DOHH2 (cell line): ENCODE data around the gene SLF2.

Experiments used
- H3F3A ChIP-seq: fragments of 200-600 bp; sonication (generic), shearing (Covaris generic); 2 replicates; pipeline ENCODE4 v1.6.0; 2016; ENCODE audit warnings: antibody characterized with exemption, mild to moderate bottlenecking; ENCODE audit not compliant: control insufficient read depth, insufficient read depth
- H3K27ac ChIP-seq: fragments of 200-600 bp; sonication (generic); 2 replicates; pipeline ENCODE4 v1.5.1; 2014; ENCODE audit warnings: low read depth, mild to moderate bottlenecking, low read length, moderate library complexity
- H3K27me3 ChIP-seq: fragments of 200-600 bp; sonication (generic); 2 replicates; pipeline ENCODE4 v1.6.1; 2014; ENCODE audit warnings: mild to moderate bottlenecking, low read length, mixed read lengths; ENCODE audit not compliant: control insufficient read depth
- H3K36me3 ChIP-seq: fragments of 200-600 bp; sonication (generic); 2 replicates; pipeline ENCODE4 v1.6.1; 2014; ENCODE audit warnings: mild to moderate bottlenecking, low read length, moderate library complexity, mixed read lengths; ENCODE audit not compliant: control insufficient read depth
- H3K4me1 ChIP-seq: fragments of 200-600 bp; sonication (generic); 2 replicates; pipeline ENCODE4 v1.6.1; 2014; ENCODE audit warnings: mild to moderate bottlenecking, low read length, mixed read lengths; ENCODE audit not compliant: control insufficient read depth
- H3K4me2 ChIP-seq: fragments of 200-600 bp; sonication (generic); 2 replicates; pipeline ENCODE4 v1.6.0; 2014; ENCODE audit warnings: mild to moderate bottlenecking, low read length, moderate library complexity
- H3K4me3 ChIP-seq: fragments of 200-600 bp; sonication (generic); 2 replicates; pipeline ENCODE4 v1.5.1; 2014; ENCODE audit warnings: mild to moderate bottlenecking, low read length, mixed read lengths
- H3K79me2 ChIP-seq: fragments of 200-600 bp; sonication (generic); 2 replicates; pipeline ENCODE4 v1.6.1; 2014; ENCODE audit warnings: mild to moderate bottlenecking, low read length, mixed read lengths; ENCODE audit not compliant: control insufficient read depth
- H3K9me2 ChIP-seq: fragments of 200-600 bp; sonication (generic); replicated peaks from 2 replicates; pipeline ENCODE4 v1.6.1; 2014; ENCODE audit warnings: mild to moderate bottlenecking, low read length, mixed read lengths; ENCODE audit not compliant: control insufficient read depth
- H3K9me3 ChIP-seq: fragments of 200-600 bp; sonication (generic); 2 replicates; pipeline ENCODE4 v1.6.1; 2014; ENCODE audit warnings: antibody characterized with exemption, low read length, mixed read lengths; ENCODE audit not compliant: control insufficient read depth, insufficient read depth
- H4K20me1 ChIP-seq: fragments of 200-600 bp; sonication (generic); 2 replicates; pipeline ENCODE4 v1.6.0; 2014; ENCODE audit warnings: low read depth, mild to moderate bottlenecking, antibody characterized with exemption, low read length, moderate library complexity; ENCODE audit not compliant: control insufficient read depth, insufficient read depth
- EZH2phosphoT487 ChIP-seq: fragments of 200-600 bp; sonication (generic); IDR thresholded peaks from 2 replicates; pipeline ENCODE4 v1.6.1; 2017; ENCODE audit warnings: borderline replicate concordance, mild to moderate bottlenecking, antibody characterized with exemption, low read length, moderate library complexity, mixed read lengths
- TF ChIP-seq, protein P1 (sequence below): fragments of 200-600 bp; sonication (generic); IDR thresholded peaks from one replicate; pipeline ENCODE4 v1.5.1; 2014; ENCODE audit warnings: antibody characterized with exemption, mild to moderate bottlenecking, low read depth, low read length; ENCODE audit not compliant: poor library complexity, severe bottlenecking

SLF2 gene

DNA sequence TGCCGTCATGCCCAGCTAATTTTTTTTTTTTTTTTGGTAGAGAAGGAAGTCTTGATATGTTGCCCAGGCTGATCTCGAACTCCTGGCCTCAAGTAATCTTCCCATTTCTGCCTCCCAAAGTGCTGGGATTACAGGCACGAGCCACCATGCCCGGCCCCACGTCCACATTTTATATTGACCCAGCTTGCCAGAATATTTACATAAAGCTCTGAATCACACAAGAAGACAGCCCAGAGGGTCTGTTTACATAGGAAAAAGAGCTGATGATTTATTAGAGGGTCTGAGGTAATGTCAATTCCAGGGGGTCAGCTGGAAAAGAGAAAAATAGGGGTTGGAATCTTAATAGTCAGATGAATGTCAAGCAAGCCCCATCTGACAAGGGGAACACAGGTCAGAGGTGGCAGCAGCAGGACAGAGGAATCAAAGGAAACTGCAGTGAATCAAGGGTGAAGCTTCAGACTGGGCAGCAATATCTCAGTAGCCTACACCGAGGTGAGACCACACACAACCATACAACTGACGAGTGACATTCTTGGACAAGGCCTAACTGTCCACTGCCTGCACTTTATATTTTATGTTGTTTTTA, 15.8 kb upstream of the SLF2 start:
- Histone ChIP-seq H3K4me3 (no peak overlapping the region), H4K20me1 (no peaks in the 10 kb centered on the region), H3K9me3 (no peaks in the 10 kb centered on the region), H3K27me3 (no peaks in the 10 kb centered on the region), H3K36me3 (no peaks in the 10 kb centered on the region), H3K9me2 (no peaks in the 10 kb centered on the region), H3K4me2 (no peak overlapping the region), H3F3A (peaks cover 18% of the 10 kb centered on the region), H3K4me1 (peaks cover 28% of the 10 kb centered on the region), H3K79me2 (no peaks in the 10 kb centered on the region), H3K27ac (no peak overlapping the region)
- TF ChIP-seq, protein P1, sequence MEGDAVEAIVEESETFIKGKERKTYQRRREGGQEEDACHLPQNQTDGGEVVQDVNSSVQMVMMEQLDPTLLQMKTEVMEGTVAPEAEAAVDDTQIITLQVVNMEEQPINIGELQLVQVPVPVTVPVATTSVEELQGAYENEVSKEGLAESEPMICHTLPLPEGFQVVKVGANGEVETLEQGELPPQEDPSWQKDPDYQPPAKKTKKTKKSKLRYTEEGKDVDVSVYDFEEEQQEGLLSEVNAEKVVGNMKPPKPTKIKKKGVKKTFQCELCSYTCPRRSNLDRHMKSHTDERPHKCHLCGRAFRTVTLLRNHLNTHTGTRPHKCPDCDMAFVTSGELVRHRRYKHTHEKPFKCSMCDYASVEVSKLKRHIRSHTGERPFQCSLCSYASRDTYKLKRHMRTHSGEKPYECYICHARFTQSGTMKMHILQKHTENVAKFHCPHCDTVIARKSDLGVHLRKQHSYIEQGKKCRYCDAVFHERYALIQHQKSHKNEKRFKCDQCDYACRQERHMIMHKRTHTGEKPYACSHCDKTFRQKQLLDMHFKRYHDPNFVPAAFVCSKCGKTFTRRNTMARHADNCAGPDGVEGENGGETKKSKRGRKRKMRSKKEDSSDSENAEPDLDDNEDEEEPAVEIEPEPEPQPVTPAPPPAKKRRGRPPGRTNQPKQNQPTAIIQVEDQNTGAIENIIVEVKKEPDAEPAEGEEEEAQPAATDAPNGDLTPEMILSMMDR, result no peak
- no peak for TF ChIP-seq EZH2phosphoT487

DNA sequence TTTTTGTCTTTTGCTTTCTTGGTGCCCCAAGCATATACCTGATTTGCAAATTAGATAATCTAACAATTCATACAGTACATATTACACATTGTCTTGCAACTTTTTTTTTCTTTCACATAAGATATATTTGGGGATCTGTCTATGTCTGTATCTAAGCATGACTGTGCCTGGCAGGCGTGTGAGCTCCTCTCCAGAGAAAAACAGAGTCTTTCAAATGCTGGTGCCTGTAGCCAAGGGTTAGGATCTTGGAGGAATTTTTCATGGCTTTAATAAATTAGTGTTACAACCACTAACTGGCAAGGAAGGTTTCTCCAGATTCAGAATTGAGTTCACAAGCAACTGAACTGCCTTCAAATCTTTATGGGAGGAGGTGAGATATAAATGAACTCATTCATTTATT, 14.8 kb upstream of the SLF2 start:
- H3F3A ChIP-seq, result peaks cover 16% of the 10 kb centered on the region
- H3K36me3 ChIP-seq, result no peaks in the 10 kb centered on the region
- TF ChIP-seq, protein P1, result no peak
- TF ChIP-seq EZH2phosphoT487, result no peak
- no peaks in the 10 kb centered on the region for H4K20me1 ChIP-seq
- no peaks in the 10 kb centered on the region for H3K79me2 ChIP-seq
- H3K27ac ChIP-seq, result no peak overlapping the region
- no peaks in the 10 kb centered on the region for H3K9me2 ChIP-seq
- no peaks in the 10 kb centered on the region for H3K27me3 ChIP-seq
- H3K4me3 ChIP-seq, result no peak overlapping the region
- no peaks in the 10 kb centered on the region for H3K9me3 ChIP-seq
- H3K4me1 ChIP-seq, result peaks cover 28% of the 10 kb centered on the region
- no peak overlapping the region for H3K4me2 ChIP-seq

DNA sequence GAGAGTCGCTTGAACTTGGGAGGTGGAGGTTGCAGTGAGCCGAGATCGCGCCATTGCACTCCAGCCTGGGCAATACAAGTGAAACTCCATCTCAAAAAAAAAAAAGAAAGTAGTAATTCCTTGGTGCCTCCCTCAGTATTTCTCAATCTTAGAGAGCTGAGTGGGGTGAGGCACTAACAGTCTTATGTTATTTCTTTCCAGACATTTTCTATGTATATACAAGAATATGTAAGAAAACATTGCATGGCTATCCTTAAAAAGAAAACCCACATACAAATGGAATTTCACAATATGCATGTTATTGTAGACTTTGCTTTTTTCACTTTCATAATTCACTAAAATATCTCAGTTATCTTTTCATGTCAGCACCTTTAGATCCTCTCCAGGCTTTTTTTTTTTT, 13.6 kb upstream of the SLF2 start:
- Histone ChIP-seq H3F3A (peaks cover 9% of the 10 kb centered on the region), H3K4me1 (peaks cover 21% of the 10 kb centered on the region), H3K36me3 (no peaks in the 10 kb centered on the region), H3K9me3 (no peaks in the 10 kb centered on the region), H4K20me1 (no peaks in the 10 kb centered on the region), H3K27ac (no peak overlapping the region), H3K4me2 (no peak overlapping the region), H3K9me2 (no peaks in the 10 kb centered on the region), H3K27me3 (no peaks in the 10 kb centered on the region), H3K4me3 (no peak overlapping the region), H3K79me2 (no peaks in the 10 kb centered on the region)
- no peak for TF ChIP-seq EZH2phosphoT487
- TF ChIP-seq, protein P1, result no peak

DNA sequence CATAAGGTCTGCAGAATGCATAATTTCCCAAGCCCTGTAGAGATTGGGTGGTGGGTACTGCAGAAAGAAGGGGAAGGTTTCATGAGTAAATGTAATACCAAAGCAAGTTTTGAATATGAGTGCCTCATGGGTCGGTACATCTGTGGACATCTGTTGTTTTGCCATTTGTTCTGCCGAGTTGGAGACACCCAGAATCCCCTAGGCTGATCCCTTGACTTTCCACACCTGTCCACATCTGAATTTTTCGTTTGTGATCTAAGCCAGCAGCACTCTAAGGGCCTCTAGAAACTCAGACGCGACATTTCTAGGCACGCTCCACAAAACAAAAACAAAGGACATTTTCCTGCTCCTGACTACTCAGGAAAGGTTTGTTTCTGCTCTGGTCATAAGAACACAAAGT, 11.7 kb upstream of the SLF2 start:
- TF ChIP-seq, protein P1, result no peak
- TF ChIP-seq EZH2phosphoT487, result no peak
- 0 out of 2 replicates have a peak, but pooled peaks cover 2% of the 10 kb centered on the region for H3F3A ChIP-seq
- no peaks in the 10 kb centered on the region for H3K9me2 ChIP-seq
- no peak overlapping the region for H3K4me3 ChIP-seq
- H3K27ac ChIP-seq, result no peak overlapping the region
- H3K36me3 ChIP-seq, result no peaks in the 10 kb centered on the region
- H3K27me3 ChIP-seq, result no peaks in the 10 kb centered on the region
- peaks cover 2% of the 10 kb centered on the region for H3K4me1 ChIP-seq
- H3K9me3 ChIP-seq, result no peaks in the 10 kb centered on the region
- no peaks in the 10 kb centered on the region for H4K20me1 ChIP-seq
- H3K4me2 ChIP-seq, result no peak overlapping the region
- H3K79me2 ChIP-seq, result no peaks in the 10 kb centered on the region
